Fibroblast of skin of abdomen (primary cell): ENCODE measurements around the gene YIPF2.
"Not testable (repeated sequence)": the region's sequence is repeated elsewhere in the genome, so short reads cannot be mapped to it uniquely, and the experiment has no call there.

Experiments used
- DNase-seq: peaks from one replicate; pipeline ENCODE4 v3.0.0-alpha.2; 2013

YIPF2 gene

DNA sequence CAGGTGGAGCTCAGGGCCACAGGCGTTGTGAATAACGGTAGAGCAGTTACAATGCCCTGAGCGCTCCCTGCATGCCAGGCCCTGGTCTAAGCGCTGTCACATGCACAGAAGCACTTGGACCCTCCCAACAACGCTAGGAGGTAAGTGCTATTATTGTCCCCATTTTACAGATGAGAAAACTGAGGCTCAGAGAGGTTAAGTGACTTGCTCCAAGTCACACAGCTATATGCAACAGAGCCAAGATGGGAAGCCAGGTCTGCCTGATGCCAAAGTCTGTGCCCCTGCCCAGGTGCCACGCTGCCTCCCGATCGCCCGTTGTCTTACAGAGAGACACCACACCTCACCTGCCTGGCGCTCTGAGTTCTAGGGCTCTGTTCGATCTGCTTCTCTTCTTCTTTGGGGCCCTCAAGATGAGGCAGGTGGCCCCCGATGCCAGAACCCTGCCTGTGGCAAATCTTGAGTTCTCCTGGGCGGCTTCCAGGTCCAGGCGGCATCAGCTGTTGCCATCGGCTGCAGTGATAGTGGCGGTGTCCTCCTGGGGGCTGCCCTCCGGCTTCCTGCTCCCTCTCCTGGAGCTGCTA, 20.0 kb downstream of the YIPF2 start:
- DNase-seq = no peak

GRCh38 chr19:10907925-10908324, 20.5 kb downstream of the YIPF2 start:
- no peak for DNase-seq

DNA sequence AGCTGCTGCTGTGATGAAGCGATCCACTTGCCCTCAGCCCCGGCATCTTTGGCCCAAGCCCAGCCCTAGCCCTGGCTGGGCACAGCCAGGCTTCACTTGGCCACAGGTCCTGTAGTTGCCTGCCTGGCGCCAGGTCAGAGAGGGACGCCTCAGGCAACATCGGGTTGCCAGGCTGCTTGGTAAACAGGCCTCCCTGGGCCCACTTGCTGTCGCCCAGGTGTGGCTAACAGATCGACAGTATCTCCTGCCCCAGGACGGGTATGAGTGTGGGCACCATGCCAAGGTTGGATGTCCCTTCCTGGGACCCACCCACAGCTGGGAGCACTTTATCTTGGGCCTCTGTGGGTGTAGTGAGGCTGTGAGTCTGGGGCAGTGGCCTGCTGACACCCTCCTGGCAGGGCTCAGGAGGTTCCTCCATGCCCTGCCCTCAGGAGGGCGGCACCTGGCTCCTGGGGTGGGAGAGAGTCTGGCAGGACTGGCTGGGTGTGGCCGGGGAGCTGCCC, 29.2 kb downstream of the YIPF2 start:
- no peak for DNase-seq

DNA sequence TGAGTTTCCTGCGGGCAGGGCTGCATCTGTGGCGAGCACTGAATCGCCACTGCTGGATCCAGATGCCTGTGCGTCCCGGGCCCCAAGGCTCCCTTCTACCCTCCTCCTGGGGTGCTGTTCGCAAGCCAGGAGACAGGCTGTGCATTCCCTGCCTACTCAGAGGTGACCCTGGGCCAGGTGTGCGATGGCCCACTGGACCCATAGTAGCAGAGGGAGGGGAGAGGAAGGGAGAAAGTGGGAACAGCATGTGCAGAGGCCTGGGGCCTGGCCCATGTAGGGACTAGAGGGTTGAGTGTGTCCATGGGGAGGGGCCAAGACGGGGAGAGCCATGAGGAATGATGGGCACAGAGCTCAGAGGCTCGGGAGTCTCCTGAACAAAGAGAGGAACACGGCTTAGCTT, 29.8 kb downstream of the YIPF2 start:
- no peak for DNase-seq

GRCh38 chr19:10896851-10897526, 31.4 kb downstream of the YIPF2 start:
- no peak for DNase-seq

DNA sequence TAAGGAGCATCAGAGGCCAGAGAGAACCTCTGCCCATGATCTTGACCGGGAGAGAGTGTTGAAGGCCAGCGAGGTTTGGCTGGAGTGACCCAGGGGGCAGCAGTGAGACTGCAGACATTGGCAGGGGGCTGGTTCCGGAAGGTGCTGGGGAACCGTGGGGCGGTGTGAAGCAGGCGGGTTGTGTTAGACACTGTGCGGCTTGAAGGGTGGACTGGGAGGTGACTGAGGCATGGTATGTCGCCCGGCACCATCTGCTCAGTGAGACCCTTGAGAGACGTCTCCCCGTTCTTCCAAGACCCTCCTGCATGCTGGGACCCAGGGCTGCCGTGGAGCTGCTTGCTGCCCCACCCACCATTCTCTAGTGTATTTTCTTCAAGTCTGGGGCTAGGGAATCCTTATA, 32.5 kb downstream of the YIPF2 start:
- no peak for DNase-seq

DNA sequence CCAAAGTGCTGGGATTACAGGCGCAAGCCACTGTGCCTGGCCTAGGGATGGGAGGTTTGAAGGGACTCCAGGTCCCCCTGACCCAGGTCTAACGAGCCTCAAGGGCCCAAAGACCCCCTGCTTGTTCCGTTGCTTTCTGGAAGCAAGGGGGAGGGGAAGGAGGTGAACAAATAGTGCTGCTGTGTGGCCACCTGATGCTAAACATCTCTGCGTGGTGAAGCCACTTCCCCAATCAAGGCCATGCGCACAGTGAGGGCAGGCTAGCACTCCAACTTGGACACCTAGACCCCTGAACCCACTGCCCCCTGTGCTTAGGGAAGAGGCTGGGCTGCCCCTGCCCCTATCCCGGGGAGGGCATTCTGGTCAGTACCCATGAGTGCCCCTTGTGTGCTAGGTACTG, 33.1 kb downstream of the YIPF2 start:
- DNase-seq = no peak

DNA sequence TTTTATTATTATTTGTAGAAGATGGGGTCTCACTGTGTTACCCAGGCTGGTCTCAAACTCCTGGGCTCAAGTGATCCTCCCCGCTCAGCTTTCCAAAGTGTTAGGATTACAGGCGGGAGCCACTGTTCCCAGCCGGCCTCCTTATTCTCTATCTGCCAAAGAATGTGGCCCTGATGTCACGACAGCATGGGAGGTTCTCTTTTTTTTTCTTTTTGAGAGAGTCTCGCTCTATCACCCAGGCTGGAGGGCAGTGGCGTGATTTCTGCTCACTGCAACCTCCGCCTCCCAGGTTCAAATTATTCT, 33.6 kb downstream of the YIPF2 start:
- no peak for DNase-seq

DNA sequence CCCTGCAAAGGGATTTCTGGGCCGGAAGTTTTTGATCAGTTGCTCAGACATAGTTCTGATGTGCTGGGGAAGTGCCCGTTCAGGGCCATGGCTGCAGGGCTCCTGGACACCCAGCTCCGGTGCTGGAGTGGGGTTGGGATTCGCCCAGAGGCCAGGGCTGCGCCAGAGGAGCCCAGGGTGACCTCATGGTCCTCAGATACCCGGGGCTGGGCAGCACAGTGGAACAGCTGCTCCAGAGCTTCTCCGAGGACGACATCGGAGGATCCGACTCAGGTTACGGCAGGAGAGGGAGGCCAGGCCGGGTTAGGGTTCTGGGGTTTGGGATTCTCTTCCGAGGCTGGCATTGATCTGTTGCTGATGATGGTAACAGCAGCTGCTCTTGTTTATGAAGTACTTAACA, 36.2 kb downstream of the YIPF2 start:
- DNase-seq = no peak

DNA sequence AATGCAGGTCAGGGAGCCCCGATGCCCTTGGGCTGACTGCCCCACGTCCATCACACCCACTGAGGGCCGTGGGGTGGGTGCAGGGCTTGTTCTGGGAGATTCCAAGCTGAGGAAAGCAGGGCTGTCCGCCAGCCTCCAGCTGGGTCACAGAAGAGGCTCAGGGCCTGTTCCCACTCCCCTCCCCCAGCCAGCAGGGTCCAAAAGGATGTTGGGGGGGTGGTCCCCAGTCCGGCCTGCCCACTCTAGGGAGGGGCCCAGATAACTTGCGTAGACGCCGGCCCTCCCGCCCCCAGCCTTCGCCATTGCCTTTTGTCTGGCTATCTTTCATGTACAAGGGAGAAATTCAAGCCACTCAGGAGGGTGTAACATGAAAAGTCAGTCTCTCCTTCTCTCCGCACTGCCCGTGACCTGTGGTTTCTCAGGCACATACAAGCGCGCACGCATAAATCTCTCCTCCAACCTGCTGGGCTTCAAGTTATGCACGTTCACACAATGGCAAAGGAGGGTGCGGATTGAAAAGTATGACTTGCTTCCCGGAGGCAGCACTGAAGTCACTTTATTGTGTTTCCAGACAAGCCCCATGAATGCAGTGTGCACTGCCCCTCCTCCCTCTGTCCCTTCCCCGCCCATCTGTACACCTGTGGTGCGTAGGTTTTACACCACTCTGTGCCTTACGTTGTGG, 36.9 kb downstream of the YIPF2 start:
- no peak for DNase-seq

DNA sequence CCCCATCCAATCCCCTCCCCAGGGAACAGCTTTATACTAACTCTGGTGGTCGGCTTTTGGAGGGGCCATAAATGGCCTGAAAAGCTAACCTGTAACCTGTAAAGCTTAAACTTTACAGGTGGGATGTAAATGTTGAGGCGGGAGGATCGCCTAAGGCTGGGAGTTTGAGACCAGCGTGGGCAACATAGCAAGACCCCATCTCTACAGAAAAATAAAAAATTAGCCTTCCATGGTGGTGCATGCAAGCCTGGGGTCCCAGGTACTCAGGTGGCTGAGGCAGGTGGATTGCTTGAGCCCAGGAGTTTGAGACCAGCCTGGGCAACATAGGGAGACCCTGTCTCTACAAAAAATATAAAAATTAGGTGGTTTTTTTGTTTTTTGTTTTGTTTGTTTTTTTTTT, 38.6 kb downstream of the YIPF2 start:
- DNase-seq = no peak

GRCh38 chr19:10888421-10888866, 40.0 kb downstream of the YIPF2 start:
- no peak for DNase-seq

DNA sequence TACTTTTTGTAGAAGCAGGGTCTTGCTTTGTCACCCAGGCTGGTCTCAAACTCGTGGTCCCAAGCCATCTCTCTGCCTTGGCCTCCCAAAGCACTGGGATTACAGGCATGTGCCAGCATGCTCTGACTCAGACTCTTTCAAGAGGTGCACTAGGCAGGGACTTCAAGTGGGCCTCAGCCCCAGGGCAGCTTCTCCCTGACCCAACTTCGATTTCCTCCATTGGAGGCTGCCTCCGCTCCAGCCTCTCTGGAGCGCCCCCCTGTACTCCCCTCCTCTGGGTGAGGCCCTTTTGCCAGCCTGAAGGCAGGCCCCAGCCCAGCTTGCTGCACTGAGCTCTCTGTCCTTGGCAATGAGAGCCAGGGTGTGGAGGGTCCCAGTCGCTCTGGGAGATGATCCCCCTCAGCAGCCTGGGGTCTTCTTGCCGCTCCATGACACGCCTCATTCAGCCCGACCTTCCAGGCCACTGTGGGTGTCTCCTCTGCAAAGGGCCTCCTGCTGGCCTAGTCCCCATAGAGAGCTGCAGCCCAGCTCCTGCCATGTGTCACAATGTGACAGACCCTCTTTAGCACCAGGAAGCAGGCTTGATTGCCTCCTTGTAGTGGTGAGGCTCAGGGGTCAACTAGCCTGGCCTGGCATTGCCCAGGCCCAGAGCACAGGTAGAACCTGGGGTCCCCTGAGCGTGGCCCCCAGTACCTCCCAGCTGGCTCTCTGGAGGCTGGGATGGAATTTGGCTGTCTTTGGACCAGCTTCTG, 40.6 kb downstream of the YIPF2 start:
- DNase-seq = no peak

GRCh38 chr19:10885201-10886169, 43.0 kb downstream of the YIPF2 start:
- peak; percentile 37 for DNase-seq

GRCh38 chr19:10884274-10884673, 44.2 kb downstream of the YIPF2 start:
- DNase-seq = peak; percentile 70

DNA sequence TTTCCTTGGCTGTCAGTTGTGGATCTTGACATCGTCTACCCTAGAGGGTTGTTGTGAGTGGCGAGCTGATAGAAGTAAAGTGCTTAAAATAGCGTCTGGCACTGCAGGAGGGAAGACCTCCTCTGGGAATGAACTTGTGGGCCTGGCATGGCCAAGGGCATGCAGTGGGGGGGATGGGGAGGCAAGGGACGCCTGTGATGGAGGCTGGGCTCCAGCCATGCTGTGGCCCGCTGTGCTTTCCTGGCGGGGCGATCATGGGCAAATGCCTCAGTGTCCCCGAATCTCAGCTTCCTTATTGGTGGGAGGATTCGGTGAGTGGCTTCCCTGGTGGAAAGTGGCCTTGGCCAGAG, 46.4 kb downstream of the YIPF2 start:
- DNase-seq = no peak

- no peak for DNase-seq
Observed at GRCh38 chr19:10881403-10882107, 46.9 kb downstream of the YIPF2 start.

GRCh38 chr19:10878253-10878652, 50.2 kb downstream of the YIPF2 start:
- no peak for DNase-seq

- not testable (repeated sequence) for DNase-seq
Observed at GRCh38 chr19:10877608-10878007, 50.8 kb downstream of the YIPF2 start.

- DNase-seq = no peak
Observed at GRCh38 chr19:10876459-10877240, 51.8 kb downstream of the YIPF2 start.

GRCh38 chr19:10874024-10874423, 54.4 kb downstream of the YIPF2 start:
- no peak for DNase-seq
